ENCODE data around the gene KRABD2.
"Not testable (repeated sequence)": the region's sequence is repeated elsewhere in the genome, so short reads cannot be mapped to it uniquely, and the experiment has no call there.

Gene KRABD2

DNA sequence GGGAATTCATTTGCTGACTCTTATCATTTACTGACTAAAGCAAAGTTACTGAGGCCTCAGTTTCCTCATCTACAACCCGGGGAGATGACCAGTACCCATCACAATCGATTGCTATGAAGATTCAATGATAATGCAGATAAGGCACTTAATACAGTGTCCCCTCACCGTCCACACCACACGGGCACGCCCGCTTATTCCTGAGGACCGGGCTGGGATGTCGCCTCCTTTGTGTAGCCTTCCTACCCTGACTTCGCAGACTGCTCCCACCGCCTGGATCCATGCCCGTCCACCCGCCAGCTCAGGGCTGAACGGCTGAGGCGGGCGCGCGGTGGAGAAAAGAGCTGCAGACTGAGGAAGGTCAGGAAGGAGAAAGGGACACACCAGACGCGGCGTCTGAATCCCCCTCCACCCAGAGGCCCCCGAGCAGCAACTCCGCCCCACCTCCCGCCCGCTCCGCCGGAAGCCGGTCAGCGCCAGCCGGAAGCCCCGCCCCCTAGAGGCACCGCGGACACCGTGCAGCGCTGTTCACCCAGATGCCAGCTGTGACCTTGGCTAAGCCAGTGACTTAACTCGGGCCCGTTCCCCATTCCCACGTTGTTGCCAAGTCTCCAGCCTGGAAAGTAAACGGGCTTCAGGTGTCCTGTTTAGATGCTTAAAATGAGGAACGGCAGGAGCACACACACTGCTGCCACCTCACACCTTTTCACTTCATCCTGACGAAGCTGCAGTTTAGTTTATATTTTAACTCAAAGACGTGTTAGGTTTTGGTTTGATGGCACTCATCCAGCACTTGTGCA, at the start of gene KRABD2:
TSS of gene KRABD2 (minus strand) at position 434 of the 797 bp plus-strand sequence.
- DNase-seq (ENCODE audit: low spot score): peak; percentile 96

DNA sequence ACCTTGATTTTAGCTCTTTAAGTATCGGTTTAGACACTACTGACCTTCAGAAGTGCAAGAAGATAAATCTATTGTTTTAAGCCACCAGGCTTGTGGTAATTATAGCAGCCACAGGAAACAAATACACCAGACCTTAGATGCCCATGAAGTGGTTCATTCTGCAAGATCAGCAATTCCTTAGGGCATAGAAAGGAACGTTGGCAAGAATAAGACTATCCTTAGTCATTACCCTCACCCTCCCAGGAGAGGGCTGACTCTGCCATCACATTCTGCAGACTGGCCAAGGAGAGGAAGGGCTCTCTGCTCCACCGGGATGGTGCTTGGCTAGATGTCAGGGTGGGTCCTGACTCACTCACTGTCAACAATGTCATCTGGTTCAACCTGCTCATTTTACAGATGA, 45.1 kb upstream of the KRABD2 start:
- no peak for DNase-seq (ENCODE audit: low spot score)

DNA sequence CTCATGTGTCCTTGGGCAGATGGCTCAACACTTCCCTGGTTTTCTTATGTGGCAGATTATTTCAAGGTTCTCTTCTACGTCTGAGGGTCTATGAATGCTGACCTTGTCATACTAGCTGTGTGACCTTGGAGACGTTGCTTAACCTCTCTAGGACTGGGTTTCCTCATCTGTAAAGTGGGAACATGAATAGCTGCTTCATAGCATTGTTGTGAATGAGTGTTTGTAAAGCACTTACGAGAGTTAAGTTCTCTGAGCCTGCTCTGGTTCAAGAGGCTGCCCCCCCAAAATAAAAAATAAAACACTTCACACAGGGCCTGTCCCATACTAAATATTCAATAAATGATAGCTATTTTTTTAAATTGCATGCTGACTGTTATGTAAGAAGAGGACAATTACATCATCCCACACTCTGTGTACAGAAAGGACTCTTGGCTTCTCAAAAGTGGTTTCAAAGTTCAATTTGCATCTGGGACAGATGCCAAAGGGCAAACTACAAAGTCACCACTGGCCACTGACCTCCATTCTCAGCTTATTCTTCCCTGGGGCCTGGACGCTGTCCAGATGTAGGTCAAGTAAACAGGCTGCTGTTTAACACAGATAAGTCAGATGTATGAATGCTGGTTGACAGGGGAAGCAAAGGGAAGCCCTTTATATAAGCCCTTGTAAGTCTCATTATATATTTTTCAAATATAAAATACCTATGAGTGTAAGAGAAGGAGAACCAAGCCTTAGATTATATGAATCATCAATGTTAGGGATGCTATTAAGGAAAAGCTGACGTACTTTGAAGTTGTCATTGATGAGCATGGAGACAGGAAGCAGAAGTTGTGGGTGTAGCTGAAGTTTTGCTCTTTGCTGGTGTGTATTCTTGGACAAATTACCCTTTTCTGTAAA, 43.8 kb upstream of the KRABD2 start:
- DNase-seq (ENCODE audit: low spot score): peak; percentile 35

DNA sequence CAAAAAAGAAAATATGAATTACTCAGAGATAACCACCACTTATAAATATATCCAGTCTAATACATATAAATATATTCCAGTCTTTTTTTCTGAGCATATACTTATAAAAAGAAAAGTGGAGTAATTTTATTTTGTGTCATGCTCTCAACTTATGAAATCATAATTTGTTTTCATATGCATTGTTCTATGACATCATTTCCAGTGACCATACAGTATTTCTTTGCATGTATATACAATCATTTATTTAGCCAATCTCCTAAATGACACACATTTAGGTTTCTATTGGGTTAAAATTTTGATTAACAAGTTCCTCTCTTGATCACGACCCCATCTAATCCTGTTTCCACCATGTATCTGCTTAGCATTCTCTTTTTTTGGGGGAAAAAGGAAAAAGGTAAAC, 42.8 kb upstream of the KRABD2 start:
- no peak for DNase-seq (ENCODE audit: low spot score)

DNA sequence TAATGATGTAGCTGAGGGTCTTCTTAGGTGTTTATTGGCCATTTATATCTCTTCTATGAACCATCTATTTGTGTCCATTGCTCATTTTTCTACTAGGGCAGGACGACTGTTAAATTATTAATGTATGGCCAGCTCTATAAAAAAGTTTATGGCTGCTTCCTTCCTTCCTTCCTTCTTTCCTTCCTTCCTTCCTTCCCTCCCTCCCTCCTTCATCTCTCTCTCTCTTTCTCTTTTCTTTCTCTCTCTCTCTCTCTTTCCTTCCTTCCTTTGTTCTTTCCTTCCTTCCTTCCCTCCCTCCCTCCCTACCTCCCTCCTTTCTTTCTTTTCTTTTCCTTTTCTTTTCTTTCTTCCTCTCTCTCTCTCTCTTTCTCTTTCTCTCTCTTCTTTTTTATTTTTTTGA, 42.0 kb upstream of the KRABD2 start:
- no peak for DNase-seq (ENCODE audit: low spot score)

DNA sequence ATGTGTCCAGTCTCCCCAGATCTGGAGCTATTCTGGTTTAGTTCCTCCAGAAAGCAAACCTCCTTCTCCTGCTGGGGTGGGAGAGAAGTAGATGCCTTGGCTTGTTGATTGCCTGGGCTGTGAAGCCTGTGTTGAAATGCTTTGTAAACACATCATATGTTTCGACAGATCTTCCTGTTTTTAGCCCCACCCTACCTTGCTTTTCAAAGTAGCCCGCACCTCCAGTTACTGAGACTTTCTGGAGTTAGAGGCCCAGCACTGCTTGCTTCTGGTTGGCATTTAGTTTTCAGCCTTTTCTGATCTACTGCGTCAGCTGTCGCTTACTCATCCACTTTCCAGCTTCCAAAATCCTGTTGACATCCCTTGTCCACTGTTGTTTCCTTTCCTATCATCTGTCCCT, 41.3 kb upstream of the KRABD2 start:
- no peak for DNase-seq (ENCODE audit: low spot score)

DNA sequence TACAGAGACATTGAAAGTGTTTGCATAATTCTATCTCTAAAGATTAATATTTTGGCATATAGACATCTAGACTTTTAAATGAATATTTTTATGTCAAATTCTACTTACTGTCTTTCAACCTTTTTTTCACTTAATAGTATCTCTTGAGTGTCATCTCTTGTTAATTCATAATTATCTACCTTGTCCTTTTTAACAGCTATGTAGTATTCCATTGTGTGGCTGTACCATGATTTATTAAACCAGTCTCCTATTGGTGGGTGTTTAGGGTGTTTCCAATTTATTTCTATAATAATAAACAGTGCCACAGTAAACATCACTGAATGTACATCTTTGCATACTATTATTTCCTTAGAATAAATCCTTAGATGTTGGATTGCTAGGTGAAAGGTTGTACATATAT, 37.4 kb upstream of the KRABD2 start:
- no peak for DNase-seq (ENCODE audit: low spot score)

DNA sequence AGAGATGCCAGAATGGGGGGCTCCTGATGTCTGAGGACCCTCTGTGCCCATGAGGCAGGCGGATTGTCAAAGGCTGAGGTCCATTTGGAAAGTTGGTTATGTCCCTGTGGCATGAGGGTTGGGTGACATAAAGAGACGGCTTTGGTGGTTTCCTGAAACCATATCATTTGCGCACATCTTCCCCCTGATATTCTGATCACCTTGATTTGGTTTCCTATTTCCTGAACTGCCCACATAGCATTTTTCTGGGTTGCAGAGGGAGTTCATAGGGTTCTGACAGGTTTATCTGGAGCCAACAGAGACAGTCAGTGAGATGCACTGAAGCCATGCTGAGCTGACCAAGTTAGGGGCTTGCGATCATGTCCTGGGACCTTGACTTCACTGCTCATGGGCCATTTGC, 36.8 kb upstream of the KRABD2 start:
- DNase-seq (ENCODE audit: low spot score): no peak

DNA sequence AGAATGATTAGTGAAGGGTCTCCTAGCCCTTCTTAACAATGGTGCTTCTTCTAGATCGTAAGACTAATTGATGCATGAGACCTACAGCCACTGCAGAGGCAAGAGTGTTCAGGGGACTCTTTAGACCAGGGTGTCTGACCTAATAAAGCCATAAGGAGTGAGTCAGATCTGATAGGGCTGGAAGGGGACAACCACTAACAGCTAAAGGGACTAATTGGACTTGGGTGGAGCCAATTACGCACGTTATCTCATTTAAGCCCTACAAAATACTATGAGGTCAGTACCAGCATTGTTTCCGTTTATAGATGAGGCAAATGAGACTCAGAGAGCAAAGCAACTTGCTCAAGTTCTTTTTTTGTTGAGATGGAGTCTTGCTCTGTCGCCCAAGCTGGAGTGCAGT, 35.6 kb upstream of the KRABD2 start:
- no peak for DNase-seq (ENCODE audit: low spot score)

DNA sequence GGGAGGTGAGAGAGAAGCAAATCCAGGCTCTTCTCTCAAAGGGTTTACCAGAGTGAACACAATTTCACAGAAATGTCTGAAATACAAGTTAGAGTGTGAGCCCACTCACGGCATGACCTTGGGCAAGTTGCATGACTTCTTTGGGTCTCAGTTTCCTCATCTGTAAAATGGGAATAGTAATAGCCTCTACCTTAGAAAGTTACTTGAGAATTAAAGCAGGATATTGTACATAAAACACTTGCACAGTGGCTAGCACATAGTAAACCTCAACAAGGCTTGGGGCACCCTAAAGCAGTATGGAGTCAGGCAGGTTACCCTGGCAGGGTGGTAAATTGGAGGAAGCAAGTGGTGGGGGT, 34.4 kb upstream of the KRABD2 start:
- DNase-seq (ENCODE audit: low spot score): no peak

DNA sequence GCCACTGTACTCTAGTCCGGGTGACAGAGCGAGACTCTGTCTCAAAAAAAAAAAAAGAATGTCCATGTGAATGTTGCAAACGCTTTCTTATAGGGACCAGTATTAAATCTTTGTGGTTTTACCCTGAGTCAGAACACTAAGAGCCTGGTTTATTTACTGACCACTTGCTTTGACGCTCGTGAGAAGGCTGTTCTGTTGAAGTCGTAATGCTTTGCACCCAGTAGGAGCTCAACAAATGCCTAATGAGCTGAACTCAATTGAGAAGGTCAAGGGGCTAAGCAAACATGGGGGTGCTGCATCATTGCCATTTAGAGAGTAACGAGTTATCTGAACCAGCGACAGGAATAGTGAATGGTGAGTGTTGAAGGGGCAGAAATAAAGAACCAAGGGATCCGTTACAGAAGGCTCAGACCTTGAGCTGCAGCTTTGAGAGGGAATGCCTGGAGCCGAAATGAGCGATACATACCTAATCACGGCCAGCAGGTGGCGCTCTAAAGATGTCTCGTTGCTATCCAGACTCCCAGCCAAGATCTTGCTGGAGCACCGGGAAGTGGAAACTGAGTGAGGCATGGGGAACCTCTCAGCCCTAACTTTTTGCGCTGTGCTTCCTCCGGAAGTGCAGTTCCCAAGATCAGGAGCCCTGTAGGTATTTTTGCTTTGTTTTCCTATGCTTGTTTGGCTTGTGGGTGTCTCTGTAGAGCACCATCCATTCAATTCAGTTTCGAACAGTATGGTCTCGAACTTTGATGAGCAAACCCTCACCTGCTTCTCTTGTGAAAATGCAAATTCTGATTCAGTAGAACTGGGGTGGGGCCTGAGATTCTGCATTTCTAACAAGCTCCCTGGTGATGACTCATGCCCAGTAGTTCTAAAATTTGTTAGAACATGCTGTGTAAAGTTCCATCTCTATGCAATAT, 33.7 kb upstream of the KRABD2 start:
- peak; percentile 85 for DNase-seq (ENCODE audit: low spot score)

DNA sequence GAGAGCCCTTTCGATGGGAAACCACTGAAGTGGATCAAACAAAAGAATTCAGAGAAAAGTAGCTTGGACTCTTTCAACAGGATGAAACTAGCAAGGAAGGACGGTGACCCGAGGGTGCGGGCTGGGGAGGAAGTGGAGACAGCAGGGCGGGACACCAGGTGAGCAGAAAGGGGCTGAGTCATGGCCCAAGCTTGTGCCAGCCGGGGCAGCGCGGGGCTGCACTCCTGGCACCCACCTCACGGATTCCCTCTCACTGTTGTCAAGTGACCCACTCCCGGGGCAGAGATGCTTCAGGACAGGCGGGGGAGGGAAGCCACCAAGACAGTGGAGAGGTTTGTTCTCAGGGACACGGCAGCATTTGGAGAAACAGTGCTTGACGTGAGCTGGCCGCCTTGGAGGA, 31.9 kb upstream of the KRABD2 start:
- DNase-seq (ENCODE audit: low spot score): no peak

DNA sequence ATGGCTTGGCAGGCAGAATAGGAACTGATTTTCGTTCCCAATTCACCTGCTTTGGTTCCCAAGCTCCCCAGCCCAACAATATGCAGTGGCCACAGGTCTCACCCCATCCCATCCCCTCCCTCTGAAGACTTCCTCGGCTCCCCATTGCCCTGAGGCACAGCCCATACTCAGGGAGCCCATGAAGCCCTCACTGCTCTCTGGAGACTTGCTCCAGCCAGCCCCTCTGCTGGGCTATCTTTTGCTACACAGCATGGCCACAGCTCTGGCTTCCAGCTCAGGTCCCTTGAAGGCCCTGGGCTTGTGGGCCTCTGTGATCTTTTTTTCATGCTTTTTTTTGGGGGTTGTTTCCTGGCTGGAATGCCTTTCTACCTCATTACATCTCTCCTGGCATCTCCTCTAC, 29.7 kb upstream of the KRABD2 start:
- DNase-seq (ENCODE audit: low spot score): no peak

DNA sequence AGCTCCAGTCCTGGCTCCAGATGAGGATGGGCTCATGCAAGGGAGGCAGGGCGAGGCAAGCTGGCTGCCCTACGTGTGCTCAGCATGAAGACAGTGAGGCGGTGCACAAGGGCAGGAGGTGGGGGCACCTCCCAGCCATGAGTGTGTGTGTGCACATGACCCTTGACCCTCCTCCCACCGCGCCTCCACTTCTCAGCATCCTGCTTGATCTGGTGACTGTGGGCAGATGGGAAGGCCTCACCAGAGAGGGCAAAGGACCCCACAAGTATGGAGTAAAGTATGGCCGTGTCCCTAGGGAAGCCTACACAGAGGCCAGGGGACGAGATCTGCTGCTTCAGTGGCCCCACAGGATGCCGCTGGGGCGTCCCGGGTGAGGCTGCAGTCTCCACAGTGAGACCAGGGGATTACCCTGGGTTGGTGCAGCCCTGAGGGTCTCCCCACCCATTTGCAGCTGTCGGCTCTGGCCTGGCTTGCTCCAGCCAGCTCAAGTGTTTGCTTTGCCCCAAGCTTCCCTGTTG, 29.1 kb upstream of the KRABD2 start:
- DNase-seq (ENCODE audit: low spot score): no peak

DNA sequence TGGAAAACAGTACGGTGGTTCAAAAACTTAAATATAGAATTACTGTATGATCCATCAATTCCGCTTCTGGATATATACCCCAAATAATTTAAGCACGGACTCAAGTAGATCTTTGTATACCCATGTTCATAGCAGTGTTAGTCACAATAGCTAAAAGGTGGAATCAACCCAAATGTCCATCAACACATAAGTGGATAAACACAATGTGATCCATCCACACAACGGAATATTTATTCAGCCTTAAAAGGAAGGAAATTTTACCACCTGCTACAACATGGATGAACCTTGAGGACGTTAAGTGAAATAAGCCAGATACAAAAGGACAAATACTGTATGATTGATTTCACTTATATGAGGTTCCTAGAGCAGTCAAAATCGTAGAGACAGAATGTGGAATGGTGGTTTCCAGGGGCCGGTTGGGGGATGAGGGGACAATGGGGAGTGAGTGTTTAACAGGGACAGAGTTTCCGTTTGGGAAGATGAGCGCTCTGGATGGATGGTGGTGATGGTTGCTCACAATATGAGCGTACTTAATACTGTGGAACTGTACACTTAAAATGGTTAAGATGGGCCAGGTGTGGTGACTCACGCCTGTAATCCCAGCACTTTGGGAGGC, 26.5 kb upstream of the KRABD2 start:
- DNase-seq (ENCODE audit: low spot score): no peak

DNA sequence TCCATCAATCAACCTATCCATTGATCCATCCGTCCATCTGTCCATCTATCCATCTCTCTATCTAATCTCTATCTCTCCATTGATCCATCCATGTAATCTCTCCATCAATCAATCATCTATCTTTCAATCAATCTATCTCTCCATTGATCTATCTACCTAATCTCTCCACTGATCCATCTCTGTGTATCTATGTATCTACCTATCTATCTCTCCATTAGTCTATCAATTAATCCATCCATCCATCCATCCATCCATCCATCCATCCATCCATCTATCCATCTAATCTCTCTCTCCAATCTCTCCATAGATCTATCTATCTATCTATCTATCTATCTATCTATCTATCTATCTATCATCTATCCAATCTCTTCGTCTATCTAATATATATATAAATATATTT, 24.6 kb upstream of the KRABD2 start:
- no peak for DNase-seq (ENCODE audit: low spot score)

DNA sequence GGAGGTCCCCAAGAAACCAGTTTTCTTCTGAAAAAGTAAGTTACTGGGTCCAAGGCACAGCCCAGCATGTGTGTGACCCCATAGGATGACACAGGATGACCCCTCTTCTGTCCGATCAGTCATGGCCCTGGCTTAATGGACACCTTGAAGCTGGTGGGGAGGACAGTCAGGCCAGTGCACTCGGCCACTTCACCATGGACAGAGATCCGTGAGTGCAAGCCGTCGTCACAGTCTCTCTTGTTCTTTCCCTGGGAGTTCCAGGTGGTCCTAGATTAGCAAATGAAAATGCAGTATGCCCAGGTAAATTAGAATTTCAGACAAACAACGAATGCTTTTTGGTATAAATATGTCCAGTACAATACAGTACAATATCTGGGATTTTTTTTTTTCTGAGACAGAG, 22.5 kb upstream of the KRABD2 start:
- no peak for DNase-seq (ENCODE audit: low spot score)

DNA sequence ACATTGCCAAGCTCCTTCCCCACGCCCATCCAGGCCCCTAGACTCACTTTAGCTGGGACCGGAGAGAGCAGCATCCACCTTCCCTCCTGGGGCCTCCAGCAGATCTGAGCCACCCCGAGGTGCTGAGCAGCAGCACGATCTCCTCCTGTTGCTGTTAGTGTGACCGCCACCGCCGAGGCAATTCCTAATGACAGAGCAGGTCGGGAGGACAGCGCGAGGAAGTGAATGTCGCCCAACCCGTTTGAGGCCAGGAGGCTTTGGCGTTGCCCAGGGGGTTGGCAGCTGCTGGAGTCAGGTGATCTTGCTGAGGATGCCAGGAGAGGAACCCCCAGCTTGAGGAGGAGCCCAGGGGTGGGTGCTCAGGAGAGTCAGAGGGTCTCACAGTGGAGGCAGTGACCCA, 21.1 kb upstream of the KRABD2 start, which contains the start of gene RNF222:
TSS of gene RNF222 (minus strand) at position 192 of the 400 bp plus-strand sequence. CDS start 4,366 bp downstream, outside the sequence.
- no peak for DNase-seq (ENCODE audit: low spot score)

DNA sequence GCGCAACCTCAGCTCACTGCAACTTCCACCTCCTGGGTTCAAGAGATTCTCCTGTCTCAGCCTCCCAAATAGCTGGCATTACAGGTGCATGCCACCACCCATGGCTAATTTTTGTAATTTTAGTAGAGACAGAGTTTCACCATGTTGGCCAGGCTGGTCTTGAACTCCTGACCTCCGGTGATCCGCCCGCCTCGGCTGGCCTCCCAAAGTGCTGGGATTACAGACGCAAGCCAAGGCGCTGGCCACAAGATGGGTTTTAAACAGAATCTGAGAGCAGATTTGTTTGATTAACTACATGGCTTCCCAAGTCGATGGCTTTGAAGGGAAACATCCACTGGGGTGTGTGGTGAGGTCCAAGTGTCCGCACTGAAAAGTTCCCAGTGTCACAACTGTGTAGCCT, 18.0 kb upstream of the KRABD2 start:
- DNase-seq (ENCODE audit: low spot score): not testable (repeated sequence)

DNA sequence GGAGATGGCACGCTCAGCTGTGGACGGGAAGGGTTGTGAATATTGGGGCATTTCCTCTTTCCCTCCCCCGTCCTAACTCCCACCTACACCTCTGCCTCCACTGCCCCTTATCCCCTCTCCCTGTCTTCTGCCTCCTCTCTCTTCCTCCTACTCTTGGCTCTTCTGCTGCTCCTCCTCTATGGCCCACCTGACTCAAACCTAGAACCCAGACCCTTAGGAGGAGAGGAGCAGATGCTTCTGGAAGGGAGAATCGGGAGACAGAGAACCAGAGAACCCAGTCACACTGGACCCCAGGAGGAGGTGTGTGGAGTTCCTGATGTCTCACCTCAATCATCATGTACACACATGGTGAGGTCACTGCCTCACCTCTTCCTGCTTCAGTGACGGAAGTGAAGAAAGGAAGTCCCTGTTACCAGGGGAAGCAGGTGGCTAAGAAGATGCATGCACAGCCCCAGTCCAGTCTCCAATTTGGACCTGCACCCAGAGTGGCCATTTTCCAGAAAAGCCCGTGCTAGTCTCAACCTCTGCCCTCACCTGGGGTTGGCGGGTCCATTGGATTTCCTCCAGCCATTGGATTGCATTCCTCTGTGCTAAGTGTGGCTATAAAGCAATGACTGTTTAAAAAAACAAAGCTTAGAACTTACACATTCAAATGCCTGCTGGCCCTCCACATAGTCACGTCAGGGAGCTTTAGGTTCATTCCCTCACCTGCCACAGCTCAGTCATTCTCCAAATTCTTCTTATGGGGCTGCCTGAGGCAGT, 17.1 kb upstream of the KRABD2 start:
- no peak for DNase-seq (ENCODE audit: low spot score)
